ENCODE results near the gene PRAMEF1. TPM values are rescaled to one million over a fixed set of nuclear protein-coding genes. Genes with fewer than 3 reads are reported as not detected.

The PRAMEF1 gene
- total RNA-seq, 1 donor from 2014 or later, result not detected

- Histone ChIP-seq H3K27me3 (no peaks in the 10 kb centered on the region), H3K36me3 (no peaks in the 10 kb centered on the region), H3K9me3 (ENCODE audit: low read depth) (no peaks in the 10 kb centered on the region), H3K4me3 (no peak overlapping the region), H4K20me1 (ENCODE audit: low read depth) (no peaks in the 10 kb centered on the region), H3K4me2 (no peak overlapping the region), H3K27ac (no peak overlapping the region), H3K79me2 (ENCODE audit: low read depth) (no peaks in the 10 kb centered on the region), H3K9ac (no peak overlapping the region), H2AFZ (replicated peaks) (no peak overlapping the region), H3K4me1 (no peaks in the 10 kb centered on the region), H3F3A (ENCODE audit: low read depth) (no peaks in the 10 kb centered on the region)
- TF ChIP-seq, protein P1, sequence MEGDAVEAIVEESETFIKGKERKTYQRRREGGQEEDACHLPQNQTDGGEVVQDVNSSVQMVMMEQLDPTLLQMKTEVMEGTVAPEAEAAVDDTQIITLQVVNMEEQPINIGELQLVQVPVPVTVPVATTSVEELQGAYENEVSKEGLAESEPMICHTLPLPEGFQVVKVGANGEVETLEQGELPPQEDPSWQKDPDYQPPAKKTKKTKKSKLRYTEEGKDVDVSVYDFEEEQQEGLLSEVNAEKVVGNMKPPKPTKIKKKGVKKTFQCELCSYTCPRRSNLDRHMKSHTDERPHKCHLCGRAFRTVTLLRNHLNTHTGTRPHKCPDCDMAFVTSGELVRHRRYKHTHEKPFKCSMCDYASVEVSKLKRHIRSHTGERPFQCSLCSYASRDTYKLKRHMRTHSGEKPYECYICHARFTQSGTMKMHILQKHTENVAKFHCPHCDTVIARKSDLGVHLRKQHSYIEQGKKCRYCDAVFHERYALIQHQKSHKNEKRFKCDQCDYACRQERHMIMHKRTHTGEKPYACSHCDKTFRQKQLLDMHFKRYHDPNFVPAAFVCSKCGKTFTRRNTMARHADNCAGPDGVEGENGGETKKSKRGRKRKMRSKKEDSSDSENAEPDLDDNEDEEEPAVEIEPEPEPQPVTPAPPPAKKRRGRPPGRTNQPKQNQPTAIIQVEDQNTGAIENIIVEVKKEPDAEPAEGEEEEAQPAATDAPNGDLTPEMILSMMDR (IDR thresholded peaks at IDR 0.05), result no peak
- TF ChIP-seq EZH2phosphoT487 (IDR thresholded peaks at IDR 0.05), result no peak
- TF ChIP-seq EZH2 (IDR thresholded peaks at IDR 0.05), result no peak
- DNase-seq (ENCODE audit: low spot score), result no peak
- Mint-ChIP-seq H3K36me3 (no peaks in the 10 kb centered on the region), H3K27me3 (ENCODE audit: insufficient read depth, low read depth) (peaks cover 5% of the 10 kb centered on the region), H3K9me3 (no peaks in the 10 kb centered on the region), H3K4me3 (no peak overlapping the region), H3K4me1 (no peaks in the 10 kb centered on the region), H3K27ac (no peak overlapping the region)
These were observed 29.4 kb upstream of the PRAMEF1 start for GRCh38 chr1:12761781-12762180.

- Histone ChIP-seq H3F3A (ENCODE audit: low read depth) (no peaks in the 10 kb centered on the region), H3K27me3 (no peaks in the 10 kb centered on the region), H3K9ac (no peak overlapping the region), H3K36me3 (no peaks in the 10 kb centered on the region), H3K79me2 (ENCODE audit: low read depth) (no peaks in the 10 kb centered on the region), H3K27ac (no peak overlapping the region), H3K9me3 (ENCODE audit: low read depth) (no peaks in the 10 kb centered on the region), H3K4me1 (no peaks in the 10 kb centered on the region), H3K4me2 (no peak overlapping the region), H4K20me1 (ENCODE audit: low read depth) (no peaks in the 10 kb centered on the region), H2AFZ (replicated peaks) (no peak overlapping the region), H3K4me3 (no peak overlapping the region)
- H3K36me3 Mint-ChIP-seq, result no peaks in the 10 kb centered on the region
- no peaks in the 10 kb centered on the region for H3K9me3 Mint-ChIP-seq
- peaks cover 5% of the 10 kb centered on the region for H3K27me3 Mint-ChIP-seq (ENCODE audit: insufficient read depth, low read depth)
- no peak overlapping the region for H3K4me3 Mint-ChIP-seq
- no peak for DNase-seq (ENCODE audit: low spot score)
- no peak overlapping the region for H3K27ac Mint-ChIP-seq
- no peaks in the 10 kb centered on the region for H3K4me1 Mint-ChIP-seq
- TF ChIP-seq, protein P1 (IDR thresholded peaks at IDR 0.05), result no peak
- no peak for TF ChIP-seq EZH2phosphoT487 (IDR thresholded peaks at IDR 0.05)
- TF ChIP-seq EZH2 (IDR thresholded peaks at IDR 0.05), result no peak
These were observed 28.4 kb upstream of the PRAMEF1 start for GRCh38 chr1:12762766-12763165.

GRCh38 chr1:12763479-12763878 is 27.7 kb upstream of the PRAMEF1 start:
- Mint-ChIP-seq H3K4me3 (no peak overlapping the region), H3K27me3 (ENCODE audit: insufficient read depth, low read depth) (peaks cover 5% of the 10 kb centered on the region), H3K9me3 (no peaks in the 10 kb centered on the region), H3K27ac (no peak overlapping the region), H3K36me3 (no peaks in the 10 kb centered on the region), H3K4me1 (no peaks in the 10 kb centered on the region)
- Histone ChIP-seq H3F3A (ENCODE audit: low read depth) (no peaks in the 10 kb centered on the region), H3K9ac (no peak overlapping the region), H3K27me3 (no peaks in the 10 kb centered on the region), H3K27ac (no peak overlapping the region), H3K9me3 (ENCODE audit: low read depth) (no peaks in the 10 kb centered on the region), H3K4me1 (no peaks in the 10 kb centered on the region), H3K4me3 (no peak overlapping the region), H3K36me3 (no peaks in the 10 kb centered on the region), H4K20me1 (ENCODE audit: low read depth) (no peaks in the 10 kb centered on the region), H3K4me2 (no peak overlapping the region), H3K79me2 (ENCODE audit: low read depth) (no peaks in the 10 kb centered on the region), H2AFZ (replicated peaks) (no peak overlapping the region)
- TF ChIP-seq, protein P1 (IDR thresholded peaks at IDR 0.05), result no peak
- TF ChIP-seq EZH2phosphoT487 (IDR thresholded peaks at IDR 0.05) (no peak), EZH2 (IDR thresholded peaks at IDR 0.05) (no peak)
- DNase-seq (ENCODE audit: low spot score), result no peak
